Placental pericyte (primary cell): Measurements from ENCODE around the gene ZNF705A. TPM values are rescaled to one million over a fixed set of nuclear protein-coding genes. Genes with fewer than 3 reads are reported as not detected.

ENCODE experiments used
- total RNA-seq: library from RNA; depleted of rRNA; stranded (reverse); fragments of >200 nt; gene quantifications from 2 replicates; pipeline ENCODE4 v1.2.3, GENCODE V29; 2012

ZNF705A gene
- not detected in 2 replicates for total RNA-seq

GRCh38 chr12:8156845-8157244, at the start of gene ZNF705A:
Gene ZNF705A, plus strand, starts transcription at chr12:8157015. Its CDS starts 15,611 bp downstream, at chr12:8172626.

DNA sequence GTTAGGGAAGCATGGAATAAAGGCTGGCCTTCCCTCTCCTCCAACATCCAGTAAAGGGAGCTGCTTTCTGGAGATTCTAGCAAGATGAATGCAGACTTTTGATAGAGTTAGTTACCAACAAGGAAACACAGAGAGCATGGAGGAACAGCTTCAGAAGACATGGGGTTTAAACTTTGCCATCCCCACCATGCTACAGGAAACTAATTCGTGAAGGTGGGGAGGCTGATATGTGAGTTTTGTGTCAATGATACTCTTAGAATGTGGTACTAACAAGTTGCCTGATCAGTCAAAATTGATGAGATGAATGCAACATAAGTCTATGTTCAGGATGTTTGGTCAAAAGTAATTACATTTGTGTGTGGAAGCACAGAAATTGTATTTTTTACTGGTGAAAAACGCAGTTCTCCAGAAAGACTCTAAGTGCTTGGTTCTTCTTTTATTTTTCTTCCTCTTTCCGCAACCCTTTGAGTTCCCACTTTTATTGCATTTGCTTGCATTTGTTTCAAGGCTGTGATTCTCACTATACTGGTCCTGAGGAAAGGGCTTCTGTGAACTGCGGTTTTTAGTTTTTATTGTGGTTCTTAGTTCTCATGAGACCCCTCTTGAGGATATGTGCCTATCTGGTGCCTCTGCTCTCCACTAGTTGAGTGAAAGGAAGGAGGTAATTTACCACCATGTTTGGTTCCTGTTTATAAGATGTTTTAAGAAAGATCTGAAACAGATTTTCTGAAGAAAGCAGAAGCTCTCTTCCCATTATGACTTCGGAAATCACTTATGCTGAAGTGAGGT, 33.5 kb upstream of the ZNF705A start, which contains the start of gene CLEC4A:
TSS of gene CLEC4A (plus strand) at position 494 of the 789 bp plus-strand sequence. CDS start at position 756, 262 bp downstream.

GRCh38 chr12:8226992-8227731, 70.3 kb downstream of the ZNF705A start, which contains the start of gene FAM90A1:
Gene FAM90A1, minus strand, starts transcription at chr12:8227618. Its CDS starts 2,786 bp downstream, at chr12:8224832.

Other genes starting within 250 kb of the ZNF705A start
- gene SLC2A3, start 220.8 kb upstream of the ZNF705A start, total RNA-seq, result 59.0 and 73.7 TPM in 2 replicates
- gene FOXJ2, start 124.3 kb upstream of the ZNF705A start, total RNA-seq, result 9.4 and 12.0 TPM in 2 replicates
- 0.29 and 1.1 TPM in 2 replicates for gene C3AR1, start 90.7 kb upstream of the ZNF705A start, total RNA-seq
- gene NECAP1, start 74.7 kb upstream of the ZNF705A start, total RNA-seq, result 47.9 and 71.4 TPM in 2 replicates
- gene CLEC4A, start 33.4 kb upstream of the ZNF705A start, total RNA-seq, result 0.22 and 0.29 TPM in 2 replicates
- gene FAM90A1, start 70.6 kb downstream of the ZNF705A start, total RNA-seq, result under 0.01 and 0.14 TPM in 2 replicates